Measurements from ENCODE around the gene PIP4K2B.

Gene PIP4K2B

GRCh38 chr17:38732376-38733281 lies 66.7 kb downstream of the PIP4K2B start:
- peak overlapping the region; percentile 83; the same call in 1 of the 2 replicates for H3K4me3 ChIP-seq (replicated peaks; ENCODE audit: low read depth, low read length)
- no peak for DNase-seq (ENCODE audit: extremely low read depth, low read depth)
- no peak for TF ChIP-seq CTCF (IDR thresholded peaks at IDR 0.05; ENCODE audit: low read depth, low read length, missing control alignments)

GRCh38 chr17:38731526-38732294 lies 67.6 kb downstream of the PIP4K2B start:
- TF ChIP-seq CTCF (IDR thresholded peaks at IDR 0.05; ENCODE audit: low read depth, low read length, missing control alignments), result no peak
- H3K4me3 ChIP-seq (replicated peaks; ENCODE audit: low read depth, low read length), result peak overlapping the region; percentile 83
- DNase-seq (ENCODE audit: extremely low read depth, low read depth), result no peak

- TF ChIP-seq CTCF (IDR thresholded peaks at IDR 0.05; ENCODE audit: low read depth, low read length, missing control alignments), result no peak
- peak overlapping the region; percentile 83 for H3K4me3 ChIP-seq (replicated peaks; ENCODE audit: low read depth, low read length)
- DNase-seq (ENCODE audit: extremely low read depth, low read depth), result no peak
Observed at GRCh38 chr17:38730526-38731379, 68.6 kb downstream of the PIP4K2B start.

GRCh38 chr17:38729886-38730525 lies 69.3 kb downstream of the PIP4K2B start, which contains the start of gene CISD3:
TSS of gene CISD3 (plus strand) at chr17:38730341. CDS start at chr17:38730359, 18 bp downstream.
- peak within 1 kb of the TSS; percentile 83 for H3K4me3 ChIP-seq (replicated peaks; ENCODE audit: low read depth, low read length)
- TF ChIP-seq CTCF (IDR thresholded peaks at IDR 0.05; ENCODE audit: low read depth, low read length, missing control alignments), result peak; percentile 24
- no peak for DNase-seq (ENCODE audit: extremely low read depth, low read depth)

GRCh38 chr17:38729368-38729885 lies 69.9 kb downstream of the PIP4K2B start:
- peak overlapping the region; percentile 44 for H3K4me3 ChIP-seq (replicated peaks; ENCODE audit: low read depth, low read length)
- DNase-seq (ENCODE audit: extremely low read depth, low read depth), result no peak
- no peak for TF ChIP-seq CTCF (IDR thresholded peaks at IDR 0.05; ENCODE audit: low read depth, low read length, missing control alignments)
